ENCODE results near the gene CACNA1C.

Gene CACNA1C

GRCh38 chr12:2190085-2190484 lies 137.3 kb downstream of the CACNA1C start:
- TF ChIP-seq CTCF (IDR thresholded peaks at IDR 0.05; ENCODE audit: low read depth, low read length): no peak
- no peak overlapping the region for H3K4me3 ChIP-seq (ENCODE audit: low read depth, low read length)

GRCh38 chr12:2190896-2191533 lies 138.2 kb downstream of the CACNA1C start:
- no peak overlapping the region for H3K4me3 ChIP-seq (ENCODE audit: low read depth, low read length)
- TF ChIP-seq CTCF (IDR thresholded peaks at IDR 0.05; ENCODE audit: low read depth, low read length): no peak

GRCh38 chr12:2191534-2192153 lies 138.9 kb downstream of the CACNA1C start:
- no peak for TF ChIP-seq CTCF (IDR thresholded peaks at IDR 0.05; ENCODE audit: low read depth, low read length)
- H3K4me3 ChIP-seq (ENCODE audit: low read depth, low read length): no peak overlapping the region

- no peak overlapping the region for H3K4me3 ChIP-seq (ENCODE audit: low read depth, low read length)
Observed at GRCh38 chr12:2192231-2192630, 139.4 kb downstream of the CACNA1C start.

GRCh38 chr12:2194060-2194459 lies 141.3 kb downstream of the CACNA1C start:
- TF ChIP-seq CTCF (IDR thresholded peaks at IDR 0.05; ENCODE audit: low read depth, low read length): no peak
- H3K4me3 ChIP-seq (ENCODE audit: low read depth, low read length): no peak overlapping the region

More at GRCh38 chr12:2192231-2192630, 139.4 kb downstream of the CACNA1C start:
- TF ChIP-seq CTCF (IDR thresholded peaks at IDR 0.05; ENCODE audit: low read depth, low read length): no peak

GRCh38 chr12:2194571-2194970 lies 141.8 kb downstream of the CACNA1C start:
- no peak overlapping the region for H3K4me3 ChIP-seq (ENCODE audit: low read depth, low read length)
- no peak for TF ChIP-seq CTCF (IDR thresholded peaks at IDR 0.05; ENCODE audit: low read depth, low read length)

- TF ChIP-seq CTCF (IDR thresholded peaks at IDR 0.05; ENCODE audit: low read depth, low read length): no peak
- no peak overlapping the region for H3K4me3 ChIP-seq (ENCODE audit: low read depth, low read length)
Observed at GRCh38 chr12:2195085-2195484, 142.3 kb downstream of the CACNA1C start.

All from WI38 (cell line).